Measurements from ENCODE around the gene RIT1.
"Not testable (repeated sequence)": the region's sequence is repeated elsewhere in the genome, so short reads cannot be mapped to it uniquely, and the experiment has no call there.

RIT1 gene

GRCh38 chr1:155933591-155934096 lies 22.5 kb upstream of the RIT1 start:
- no peak for DNase-seq (ENCODE audit: low read depth)

- no peak for DNase-seq (ENCODE audit: low read depth)
Observed at GRCh38 chr1:155932487-155932886, 21.3 kb upstream of the RIT1 start.

- no peak for DNase-seq (ENCODE audit: low read depth)
Observed at GRCh38 chr1:155932081-155932480, 20.9 kb upstream of the RIT1 start.

GRCh38 chr1:155931332-155932038 lies 20.3 kb upstream of the RIT1 start:
- no peak for DNase-seq (ENCODE audit: low read depth)

GRCh38 chr1:155930725-155931124 lies 19.6 kb upstream of the RIT1 start:
- not testable (repeated sequence) for DNase-seq (ENCODE audit: low read depth)

GRCh38 chr1:155929057-155929456 lies 17.9 kb upstream of the RIT1 start:
- no peak for DNase-seq (ENCODE audit: low read depth)

GRCh38 chr1:155925506-155925905 lies 14.4 kb upstream of the RIT1 start:
- no peak for DNase-seq (ENCODE audit: low read depth)

GRCh38 chr1:155920717-155921116 lies 9.6 kb upstream of the RIT1 start:
- DNase-seq (ENCODE audit: low read depth): no peak

GRCh38 chr1:155919801-155920200 lies 8.7 kb upstream of the RIT1 start:
- DNase-seq (ENCODE audit: low read depth): no peak

- DNase-seq (ENCODE audit: low read depth): no peak
Observed at GRCh38 chr1:155918660-155919059, 7.5 kb upstream of the RIT1 start.

- DNase-seq (ENCODE audit: low read depth): no peak
Observed at GRCh38 chr1:155913969-155914757, 3.0 kb upstream of the RIT1 start.

GRCh38 chr1:155912056-155912536 lies 947 bp upstream of the RIT1 start:
- no peak for DNase-seq (ENCODE audit: low read depth)

- DNase-seq (ENCODE audit: low read depth): no peak
Observed at GRCh38 chr1:155910621-155911121, 478 bp downstream of the RIT1 start.

GRCh38 chr1:155909894-155910293 lies 1.3 kb downstream of the RIT1 start:
- no peak for DNase-seq (ENCODE audit: low read depth)

GRCh38 chr1:155904261-155904660 lies 6.9 kb downstream of the RIT1 start:
- DNase-seq (ENCODE audit: low read depth): no peak

GRCh38 chr1:155900161-155900560 lies 11.0 kb downstream of the RIT1 start:
- no peak for DNase-seq (ENCODE audit: low read depth)

- no peak for DNase-seq (ENCODE audit: low read depth)
Observed at GRCh38 chr1:155899683-155900082, 11.5 kb downstream of the RIT1 start.

GRCh38 chr1:155898888-155899287 lies 12.3 kb downstream of the RIT1 start:
- DNase-seq (ENCODE audit: low read depth): no peak

- no peak for DNase-seq (ENCODE audit: low read depth)
Observed at GRCh38 chr1:155897746-155898145, 13.4 kb downstream of the RIT1 start.

- not testable (repeated sequence) for DNase-seq (ENCODE audit: low read depth)
Observed at GRCh38 chr1:155896476-155896875, 14.7 kb downstream of the RIT1 start.

GRCh38 chr1:155895617-155896016 lies 15.5 kb downstream of the RIT1 start:
- DNase-seq (ENCODE audit: low read depth): not testable (repeated sequence)

- no peak for DNase-seq (ENCODE audit: low read depth)
Observed at GRCh38 chr1:155893389-155894142, 17.6 kb downstream of the RIT1 start.

Measured in activated T-cell treated with anti-CD3 and anti-CD28 coated beads for 1 hour (primary cell).